Activated T-helper 1 cell treated with anti-CD3 and anti-CD28 coated beads, Interleukin-12 subunit alpha, Interleukin-12 subunit beta, Interleukin-2, Interleukin-4 antibody, amounts not matched to agents 30 ng/mL and 10 ng/mL and 1 ng/mL, durations not matched to agents 14 hours and 24 hours and 36 hours (primary cell): Measurements from ENCODE around the gene CAMTA1. TPM values are rescaled to one million over a fixed set of nuclear protein-coding genes. Genes with fewer than 3 reads are reported as not detected.

ENCODE experiments used
- DNase-seq: peaks from one replicate; pipeline ENCODE4 v3.0.0; 2021; ENCODE audit warnings: low spot score
- H3K27ac Mint-ChIP-seq: one replicate; pipeline ENCODE4 v1.8.0; 2021; ENCODE audit warnings: mild to moderate bottlenecking, mixed read lengths
- H3K27me3 Mint-ChIP-seq: one replicate; pipeline ENCODE4 v1.8.0; 2022; ENCODE audit warnings: mild to moderate bottlenecking, moderate library complexity, mixed read lengths; ENCODE audit not compliant: insufficient read depth
- H3K36me3 Mint-ChIP-seq: one replicate; pipeline ENCODE4 v1.8.0; 2021; ENCODE audit warnings: low read depth, mixed read lengths
- H3K4me1 Mint-ChIP-seq: one replicate; pipeline ENCODE4 v1.8.0; 2021; ENCODE audit warnings: low read depth, mixed read lengths
- H3K4me3 Mint-ChIP-seq: one replicate; pipeline ENCODE4 v1.8.0; 2021; ENCODE audit warnings: mild to moderate bottlenecking, moderate library complexity, mixed read lengths
- H3K9me3 Mint-ChIP-seq: one replicate; pipeline ENCODE4 v1.8.0; 2021; ENCODE audit warnings: mixed read lengths
- intact Hi-C: fragments of 100-400 bp; cut with micrococcal nuclease; formaldehyde crosslinking; loops from one replicate; pipeline ENCODE4 v1.15.1; 2024
- total RNA-seq: library from RNA; stranded (reverse); gene quantifications from 2 replicates; pipeline ENCODE4 v1.2.3, GENCODE V29; 2022

Gene CAMTA1
- total RNA-seq, 1 donor from 2014 or later: 57.2 TPM

DNA sequence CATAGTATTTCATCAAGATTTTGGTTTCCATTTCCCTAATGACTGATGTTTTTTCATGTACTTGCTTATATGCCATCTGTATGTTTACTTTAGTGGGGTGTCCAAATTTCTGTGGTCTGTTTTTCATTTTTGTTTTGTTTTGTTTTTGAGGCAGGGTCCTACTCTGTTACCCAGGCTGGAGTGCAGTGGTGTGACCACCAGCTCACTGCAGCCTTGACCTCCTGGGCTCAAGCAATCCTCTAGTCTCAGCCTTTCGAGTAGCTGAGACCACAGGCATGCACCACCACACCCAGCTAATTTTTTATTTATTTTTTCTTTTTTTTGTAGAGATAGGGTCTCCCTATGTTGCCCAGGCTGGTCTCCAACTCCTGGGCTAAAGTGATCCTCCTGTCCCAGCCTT, 607.9 kb downstream of the CAMTA1 start:
- no peak for DNase-seq
- Mint-ChIP-seq H3K4me1 (no peaks in the 10 kb centered on the region), H3K4me3 (no peak overlapping the region), H3K27me3 (peaks cover 4% of the 10 kb centered on the region), H3K9me3 (peaks cover 3% of the 10 kb centered on the region), H3K27ac (no peak overlapping the region), H3K36me3 (no peaks in the 10 kb centered on the region)
- intact Hi-C loops: no loop called here

- no peak overlapping the region for H3K4me3 Mint-ChIP-seq
Measured at GRCh38 chr1:7395251-7395650, 610.0 kb downstream of the CAMTA1 start.

GRCh38 chr1:7398982-7399381, 613.7 kb downstream of the CAMTA1 start:
- intact Hi-C loops: no loop called here
- Mint-ChIP-seq H3K36me3 (no peaks in the 10 kb centered on the region), H3K27ac (no peak overlapping the region), H3K4me1 (no peaks in the 10 kb centered on the region), H3K9me3 (peaks cover 3% of the 10 kb centered on the region), H3K27me3 (peaks cover 8% of the 10 kb centered on the region), H3K4me3 (no peak overlapping the region)
- DNase-seq: no peak

More at GRCh38 chr1:7395251-7395650, 610.0 kb downstream of the CAMTA1 start:
- DNase-seq: no peak
- Mint-ChIP-seq H3K27me3 (peaks cover 8% of the 10 kb centered on the region), H3K27ac (no peak overlapping the region), H3K36me3 (no peaks in the 10 kb centered on the region), H3K4me1 (no peaks in the 10 kb centered on the region), H3K9me3 (peaks cover 3% of the 10 kb centered on the region)
- intact Hi-C loops: no loop called here

- no peak overlapping the region for H3K4me3 Mint-ChIP-seq
Measured at GRCh38 chr1:7399514-7400125, 614.4 kb downstream of the CAMTA1 start.

GRCh38 chr1:7400566-7400965, 615.3 kb downstream of the CAMTA1 start:
- peaks cover 8% of the 10 kb centered on the region for H3K27me3 Mint-ChIP-seq
- DNase-seq: no peak
- intact Hi-C loops: no loop called here
- no peaks in the 10 kb centered on the region for H3K36me3 Mint-ChIP-seq
- no peaks in the 10 kb centered on the region for H3K4me1 Mint-ChIP-seq
- H3K4me3 Mint-ChIP-seq: no peak overlapping the region
- H3K9me3 Mint-ChIP-seq: peaks cover 3% of the 10 kb centered on the region
- H3K27ac Mint-ChIP-seq: no peak overlapping the region

More at GRCh38 chr1:7399514-7400125, 614.4 kb downstream of the CAMTA1 start:
- intact Hi-C loops: no loop called here
- no peaks in the 10 kb centered on the region for H3K4me1 Mint-ChIP-seq
- H3K36me3 Mint-ChIP-seq: no peaks in the 10 kb centered on the region
- no peak for DNase-seq
- no peak overlapping the region for H3K27ac Mint-ChIP-seq
- peaks cover 8% of the 10 kb centered on the region for H3K27me3 Mint-ChIP-seq
- H3K9me3 Mint-ChIP-seq: peaks cover 3% of the 10 kb centered on the region

- Mint-ChIP-seq H3K27ac (no peak overlapping the region), H3K36me3 (no peaks in the 10 kb centered on the region), H3K27me3 (peaks cover 4% of the 10 kb centered on the region), H3K4me1 (no peaks in the 10 kb centered on the region), H3K9me3 (no peaks in the 10 kb centered on the region), H3K4me3 (no peak overlapping the region)
- intact Hi-C loops: no loop called here
- no peak for DNase-seq
Measured at GRCh38 chr1:7401814-7402547, 616.7 kb downstream of the CAMTA1 start.

GRCh38 chr1:7402548-7402850, 617.2 kb downstream of the CAMTA1 start:
- no peak overlapping the region for H3K4me3 Mint-ChIP-seq
- no peaks in the 10 kb centered on the region for H3K9me3 Mint-ChIP-seq
- H3K36me3 Mint-ChIP-seq: no peaks in the 10 kb centered on the region
- H3K27me3 Mint-ChIP-seq: peaks cover 4% of the 10 kb centered on the region
- no peak overlapping the region for H3K27ac Mint-ChIP-seq
- intact Hi-C loops: no loop called here
- no peaks in the 10 kb centered on the region for H3K4me1 Mint-ChIP-seq
- DNase-seq: no peak

DNA sequence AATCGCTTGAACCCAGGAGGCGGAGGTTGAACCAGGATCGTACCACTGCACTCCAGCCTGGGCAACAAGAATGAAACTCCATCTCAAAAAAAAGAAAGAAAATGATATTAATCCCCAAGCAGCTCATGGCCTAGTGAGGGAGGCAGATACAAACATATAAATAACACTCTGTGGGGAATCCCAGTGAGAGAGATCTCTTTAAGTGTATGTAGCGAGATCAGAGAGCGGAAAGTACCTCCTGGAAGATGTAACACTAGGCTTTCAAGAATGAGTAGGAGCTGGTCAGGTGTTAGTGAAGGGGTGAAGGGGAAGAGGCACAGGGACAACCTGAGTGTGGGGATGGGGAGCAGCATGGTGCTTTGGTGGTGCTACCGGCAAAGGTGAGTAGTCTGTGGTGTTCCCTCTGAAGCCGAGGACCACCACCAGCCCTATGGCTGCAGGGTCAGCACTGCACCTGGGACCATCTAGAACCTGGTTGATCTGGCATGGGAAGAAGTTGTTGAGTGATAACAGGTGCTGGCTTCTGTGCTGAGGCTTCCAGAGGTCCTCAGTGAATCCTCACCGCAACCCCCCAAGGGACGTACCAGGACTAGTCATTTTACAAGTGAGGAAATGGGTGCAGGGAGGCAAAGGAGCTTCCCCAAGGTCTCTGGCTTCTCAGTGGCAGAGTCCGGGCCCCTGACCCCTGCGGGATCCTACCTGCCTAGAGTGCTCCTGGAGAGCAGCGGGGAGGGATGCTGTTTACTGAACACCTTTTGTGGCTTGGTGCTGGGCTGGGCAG, 618.2 kb downstream of the CAMTA1 start:
- H3K27me3 Mint-ChIP-seq: peaks cover 2% of the 10 kb centered on the region
- no peak for DNase-seq
- H3K4me3 Mint-ChIP-seq: no peak overlapping the region
- H3K27ac Mint-ChIP-seq: no peak overlapping the region
- no peaks in the 10 kb centered on the region for H3K4me1 Mint-ChIP-seq
- H3K36me3 Mint-ChIP-seq: no peaks in the 10 kb centered on the region
- intact Hi-C loops: no loop called here
- H3K9me3 Mint-ChIP-seq: no peaks in the 10 kb centered on the region

- H3K9me3 Mint-ChIP-seq: no peaks in the 10 kb centered on the region
- H3K27ac Mint-ChIP-seq: no peak overlapping the region
- H3K36me3 Mint-ChIP-seq: no peaks in the 10 kb centered on the region
- H3K4me3 Mint-ChIP-seq: no peak overlapping the region
- no peaks in the 10 kb centered on the region for H3K27me3 Mint-ChIP-seq
- intact Hi-C loops: no loop called here
- no peak for DNase-seq
- H3K4me1 Mint-ChIP-seq: no peaks in the 10 kb centered on the region
Measured at GRCh38 chr1:7404046-7404742, 618.9 kb downstream of the CAMTA1 start.

- DNase-seq: no peak
- H3K9me3 Mint-ChIP-seq: no peaks in the 10 kb centered on the region
- no peaks in the 10 kb centered on the region for H3K27me3 Mint-ChIP-seq
- H3K4me3 Mint-ChIP-seq: no peak overlapping the region
- no peaks in the 10 kb centered on the region for H3K36me3 Mint-ChIP-seq
- intact Hi-C loops: no loop called here
- no peak overlapping the region for H3K27ac Mint-ChIP-seq
- H3K4me1 Mint-ChIP-seq: no peaks in the 10 kb centered on the region
Measured at GRCh38 chr1:7405844-7406500, 620.7 kb downstream of the CAMTA1 start.

DNA sequence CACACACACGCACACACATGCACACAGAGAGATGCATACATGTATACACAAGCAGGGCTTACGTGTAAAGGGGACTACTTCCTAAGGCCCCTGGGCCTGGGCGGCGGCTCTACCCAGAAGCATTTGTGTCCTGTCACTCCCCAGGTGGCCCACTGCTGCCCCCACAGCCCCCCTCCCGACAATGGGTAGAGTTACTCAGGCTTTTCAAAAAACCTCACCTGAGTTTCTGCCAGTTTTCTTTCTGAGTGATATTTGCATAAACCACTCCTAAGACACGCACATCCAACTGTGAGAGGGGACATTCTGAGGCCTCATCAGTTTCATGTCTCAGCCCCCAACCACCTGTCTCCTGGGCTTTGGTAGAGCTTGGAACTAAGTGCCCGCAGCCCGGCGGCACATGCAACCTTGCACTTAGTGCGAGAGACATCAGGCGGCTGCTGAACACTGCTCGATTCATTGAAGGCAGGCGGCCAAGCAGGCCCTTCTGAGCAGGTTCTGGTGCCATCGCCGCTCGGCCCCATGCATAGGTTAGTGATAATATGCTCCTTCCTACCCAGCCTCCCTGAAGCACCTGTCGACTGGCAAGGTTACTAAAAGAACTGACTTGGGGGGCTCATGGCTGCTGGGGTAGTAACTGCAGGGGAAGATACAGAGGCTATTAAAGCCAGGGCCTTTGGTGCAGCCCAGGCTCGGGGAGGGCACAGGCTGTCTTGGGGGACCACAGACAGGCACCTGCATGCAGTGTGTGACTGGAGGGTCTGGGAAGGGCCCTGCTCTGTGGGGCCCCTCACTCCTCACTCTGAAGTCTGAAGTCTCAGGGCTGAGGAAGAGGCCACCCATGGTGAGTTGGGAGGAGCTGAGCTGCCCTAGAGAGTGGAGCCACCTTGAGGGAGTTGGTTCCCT, 621.6 kb downstream of the CAMTA1 start:
- no peaks in the 10 kb centered on the region for H3K4me1 Mint-ChIP-seq
- no peaks in the 10 kb centered on the region for H3K9me3 Mint-ChIP-seq
- no peak overlapping the region for H3K27ac Mint-ChIP-seq
- intact Hi-C loops: no loop called here
- no peaks in the 10 kb centered on the region for H3K36me3 Mint-ChIP-seq
- H3K27me3 Mint-ChIP-seq: no peaks in the 10 kb centered on the region
- H3K4me3 Mint-ChIP-seq: no peak overlapping the region
- no peak for DNase-seq

GRCh38 chr1:7407544-7407895, 622.3 kb downstream of the CAMTA1 start:
- no peaks in the 10 kb centered on the region for H3K36me3 Mint-ChIP-seq
- no peaks in the 10 kb centered on the region for H3K27me3 Mint-ChIP-seq
- no peak for DNase-seq
- H3K9me3 Mint-ChIP-seq: no peaks in the 10 kb centered on the region
- intact Hi-C loops: no loop called here
- no peaks in the 10 kb centered on the region for H3K4me1 Mint-ChIP-seq
- no peak overlapping the region for H3K27ac Mint-ChIP-seq
- H3K4me3 Mint-ChIP-seq: no peak overlapping the region
